ENCODE data around the gene U2SURP.

GRCh38 chr3:143081844-143082778, 80.7 kb downstream of the U2SURP start:
- TF ChIP-seq EZH2 (IDR thresholded peaks at IDR 0.05; ENCODE audit: low read length, missing control alignments) (no peak), CTCF (conservative IDR thresholded peaks at IDR 0.05 in 1 of 2, IDR thresholded peaks at IDR 0.05 in 1 of 2; ENCODE audit: low read depth in 1 of 2, low read length in 2 of 2) (no peak)

Data from fibroblast of lung (primary cell).